NCI-H146 treated with DMSO at 0.1 percent for 48 hours (cell line): ENCODE measurements around the gene FAM124A.

Source experiments
- DNase-seq: peaks from one replicate; lab custom pipeline; 2025; ENCODE audit not compliant: unreplicated experiment; lab: John Stamatoyannopoulos, UW

The FAM124A gene

DNA sequence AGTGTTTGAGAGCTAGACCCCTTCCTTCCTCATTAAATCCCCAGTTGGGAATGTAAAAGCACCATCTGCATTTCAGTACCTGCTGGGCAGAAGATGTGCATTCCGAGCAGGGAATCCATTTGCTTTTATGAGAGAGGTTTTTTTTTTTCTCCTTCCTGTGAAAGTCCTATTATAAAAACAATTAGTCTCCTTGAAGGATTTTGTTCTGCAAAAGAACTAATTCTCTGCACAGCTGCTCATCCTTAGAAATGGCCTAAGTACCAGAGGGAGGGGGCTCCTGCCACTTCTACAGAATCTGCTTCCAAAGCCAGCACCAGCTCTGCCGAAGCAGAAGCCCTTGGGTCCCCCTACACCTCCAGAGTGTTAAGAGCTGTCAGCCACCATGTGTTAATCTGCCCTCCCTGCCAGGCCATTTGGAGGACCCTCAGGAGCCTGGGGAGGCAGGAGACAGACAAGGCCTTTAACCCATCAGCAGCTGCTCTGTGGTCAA lies 80.9 kb downstream of the FAM124A start:
- no peak for DNase-seq

DNA sequence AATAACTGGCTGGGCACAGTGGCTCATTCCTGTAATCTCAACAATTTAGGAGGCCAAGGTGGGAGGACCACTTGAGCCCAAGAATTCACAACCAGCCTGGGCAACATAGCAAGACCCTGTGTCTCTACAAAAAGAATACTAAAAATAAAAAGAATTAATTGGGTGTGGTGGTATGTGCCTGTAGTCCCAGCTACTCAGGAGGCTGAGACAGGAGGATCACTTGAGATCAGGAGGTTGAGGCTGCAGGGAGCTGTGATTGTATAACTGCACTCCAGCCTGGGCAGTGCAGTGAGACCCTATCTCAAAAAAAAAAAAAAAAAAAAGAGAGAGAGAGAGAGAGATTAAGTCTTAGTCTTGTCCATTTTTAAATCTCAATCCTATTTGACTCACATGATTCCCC lies 81.7 kb downstream of the FAM124A start:
- DNase-seq: no peak

DNA sequence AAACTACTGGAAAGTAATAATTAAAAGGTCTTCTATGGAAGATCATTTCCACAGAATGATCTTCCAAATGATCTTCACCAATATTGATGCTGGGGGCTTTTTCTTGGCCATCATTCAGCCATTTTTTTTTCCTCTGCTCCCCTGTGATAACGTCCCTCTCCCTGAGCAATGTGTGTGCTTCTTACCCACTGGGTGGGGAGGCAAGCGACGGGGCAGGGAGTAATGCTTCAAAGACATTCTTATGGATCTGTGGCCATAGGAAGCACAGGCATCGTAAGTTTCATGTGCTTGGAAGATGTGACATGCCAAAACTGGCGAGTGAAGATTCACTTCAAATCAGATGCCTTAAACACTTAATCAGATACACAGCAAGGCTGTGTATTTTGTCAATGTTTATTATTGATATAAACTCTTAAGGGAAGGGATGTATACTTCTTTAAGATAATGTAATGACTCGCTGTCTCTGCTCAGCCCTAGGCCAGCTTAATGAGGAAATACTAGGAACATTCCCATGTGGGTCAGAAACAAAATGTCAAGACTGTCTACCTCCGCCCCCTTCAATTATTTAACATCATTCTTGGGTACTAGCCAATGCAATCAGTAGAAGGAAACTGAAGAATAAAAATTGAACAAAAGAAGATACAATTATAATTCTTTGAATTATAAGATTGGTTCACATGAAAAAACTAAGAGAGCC lies 83.2 kb downstream of the FAM124A start:
- DNase-seq: no peak

DNA sequence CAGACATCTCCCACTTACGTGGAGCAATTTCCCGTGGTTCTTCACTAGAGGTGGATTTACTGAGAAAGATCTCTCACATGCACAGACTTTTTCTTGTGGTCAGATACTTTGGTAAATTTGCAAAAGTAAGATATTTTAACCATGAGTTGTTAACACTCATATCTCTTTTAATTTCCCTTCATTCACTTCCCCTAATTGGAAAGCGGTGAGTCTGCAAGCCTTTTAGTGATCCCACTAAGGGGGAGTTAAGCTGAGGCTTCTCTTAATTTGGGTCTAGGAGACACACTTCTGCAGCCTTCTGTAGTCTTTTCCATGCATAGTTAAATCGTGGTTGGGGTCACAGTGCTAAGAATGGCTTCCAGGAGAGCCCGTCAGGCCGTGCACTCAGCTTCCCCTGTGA lies 86.6 kb downstream of the FAM124A start:
- no peak for DNase-seq

DNA sequence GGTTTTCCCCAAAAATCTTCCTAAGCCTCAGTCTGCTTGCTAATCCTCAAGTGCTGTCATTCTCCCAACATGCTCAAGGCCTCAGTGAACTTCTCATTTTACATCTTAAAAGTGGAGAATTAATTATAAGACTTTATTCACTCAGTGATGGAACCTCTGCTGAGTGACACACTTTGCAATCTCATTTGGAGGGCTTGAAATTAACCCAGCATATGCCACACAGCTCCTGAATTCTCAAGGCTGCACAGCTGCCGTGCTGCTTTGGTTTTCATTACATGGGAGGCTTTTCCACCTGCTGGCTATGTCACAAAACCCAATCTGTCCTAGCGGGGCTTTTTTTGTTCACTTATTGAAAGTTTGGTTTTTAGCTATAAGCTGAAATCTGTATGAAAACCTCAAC lies 89.0 kb downstream of the FAM124A start:
- DNase-seq: no peak

DNA sequence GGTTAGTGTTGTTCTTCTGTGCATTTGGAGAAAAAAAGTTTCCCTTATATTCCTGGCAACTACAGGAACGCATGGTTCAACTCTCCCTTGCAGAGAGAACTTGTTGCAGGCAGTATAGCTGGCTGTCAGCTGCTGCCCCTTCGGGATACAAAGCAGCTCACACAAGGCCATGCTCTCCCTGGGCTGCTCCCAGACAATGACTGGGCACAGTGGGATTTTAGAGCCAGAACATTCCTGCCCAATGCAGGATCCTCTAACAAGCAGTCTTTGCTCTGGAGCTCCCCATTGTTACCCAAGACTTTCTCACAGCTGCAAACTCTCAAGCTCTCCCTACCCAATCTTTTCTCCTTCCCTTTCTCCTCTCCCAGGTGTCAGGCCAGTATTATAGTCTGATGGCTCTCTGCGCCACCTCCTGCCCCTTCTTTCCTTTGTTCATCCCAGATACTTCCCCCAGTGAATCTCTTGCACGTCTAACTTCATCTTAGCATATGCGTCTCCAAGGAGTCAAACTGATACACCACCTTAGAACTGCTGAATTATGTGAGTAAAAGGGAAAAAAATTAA lies 89.8 kb downstream of the FAM124A start:
- DNase-seq: no peak

DNA sequence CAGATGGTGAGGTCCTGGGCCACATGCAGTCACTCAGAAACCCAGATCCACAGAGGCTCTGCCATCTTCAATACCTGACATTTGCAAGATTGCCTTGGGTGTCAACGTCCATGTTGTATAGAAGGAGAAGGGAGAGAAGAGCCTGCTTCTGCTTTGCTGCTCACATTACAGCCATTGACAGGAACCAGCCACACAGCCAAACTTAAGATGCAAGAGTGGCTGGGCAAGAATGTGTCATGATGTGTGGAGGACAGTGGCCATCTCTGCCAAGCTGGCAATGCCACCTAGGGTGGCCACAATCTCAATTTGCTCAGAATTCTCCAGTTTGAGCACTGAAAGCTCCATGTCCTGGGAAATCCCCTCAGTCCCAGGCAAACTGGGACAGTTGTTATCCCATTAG lies 91.4 kb downstream of the FAM124A start:
- DNase-seq: no peak

DNA sequence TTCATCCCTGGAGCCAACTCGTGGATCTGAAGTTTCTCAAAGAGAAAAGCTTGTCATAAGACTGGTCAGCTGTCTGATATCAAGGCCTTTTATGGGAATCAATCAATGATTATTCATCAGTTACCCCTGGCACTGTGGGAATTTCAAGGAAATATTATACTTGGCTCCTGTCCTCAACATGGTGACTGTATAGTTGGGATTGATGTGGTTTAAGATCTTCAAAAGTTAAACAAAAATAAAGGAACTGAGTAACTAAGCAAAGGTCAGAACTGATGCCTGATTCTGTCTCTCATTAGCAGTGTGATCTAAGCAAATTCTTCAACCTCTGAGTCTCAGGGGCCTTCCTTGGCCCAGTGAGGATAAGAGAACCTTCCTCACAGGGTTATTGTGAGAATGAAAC lies 95.1 kb downstream of the FAM124A start:
- DNase-seq: no peak

DNA sequence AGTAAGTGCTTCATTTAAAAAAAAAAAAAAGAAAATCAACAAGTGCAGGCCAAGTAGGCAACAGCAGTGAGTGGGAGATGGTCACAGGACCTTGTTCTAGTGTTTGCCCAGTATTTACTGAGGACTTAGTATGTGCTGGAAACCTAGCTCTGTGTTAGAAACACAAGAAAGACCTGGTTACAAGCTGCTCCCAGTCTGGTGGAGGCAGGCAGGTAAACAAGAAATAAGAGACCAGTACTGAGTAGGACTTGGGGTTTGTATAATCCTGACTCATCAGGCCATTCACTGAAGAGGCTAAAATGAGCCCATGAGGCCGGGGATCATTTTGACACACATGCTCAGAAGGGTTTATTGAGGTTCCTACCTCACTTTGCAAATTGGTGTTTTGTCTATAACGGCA lies 95.8 kb downstream of the FAM124A start:
- DNase-seq: no peak

DNA sequence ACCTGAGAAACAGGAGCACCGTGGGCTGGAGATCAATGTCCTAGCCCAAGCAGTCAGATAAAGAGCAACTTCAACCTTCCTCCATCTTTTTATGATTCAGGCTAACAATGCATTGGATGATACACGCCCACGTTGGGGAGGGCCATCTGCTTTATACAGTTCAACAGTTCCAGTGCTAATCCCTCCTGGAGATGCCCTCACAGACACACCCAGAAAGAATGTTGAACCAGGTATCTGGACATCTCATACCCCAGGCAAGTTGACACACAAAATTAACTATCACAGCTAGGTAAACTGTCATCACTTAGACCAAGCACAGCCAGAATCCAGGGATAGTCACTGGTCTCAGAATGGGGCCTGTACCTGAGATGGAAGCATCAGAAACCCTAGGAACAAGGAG lies 96.7 kb downstream of the FAM124A start:
- no peak for DNase-seq

DNA sequence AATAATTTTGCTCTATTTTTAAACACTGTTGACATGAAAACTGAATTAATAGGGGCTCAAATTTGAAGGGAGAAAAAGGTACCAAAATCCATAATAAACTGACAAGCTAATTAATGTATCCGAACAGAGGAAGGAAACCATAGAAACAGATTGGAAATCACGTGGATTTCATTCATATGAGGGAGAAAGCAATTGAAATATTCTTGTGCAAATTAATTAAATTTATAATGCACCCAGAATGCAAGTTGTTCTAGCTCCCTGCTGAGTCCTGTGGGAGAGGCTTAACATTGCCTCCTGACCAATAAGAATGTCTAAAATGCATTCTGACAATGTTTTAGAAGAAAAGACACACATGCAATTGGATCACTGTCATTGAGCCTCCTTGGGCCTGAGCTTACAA lies 99.6 kb downstream of the FAM124A start:
- no peak for DNase-seq

DNA sequence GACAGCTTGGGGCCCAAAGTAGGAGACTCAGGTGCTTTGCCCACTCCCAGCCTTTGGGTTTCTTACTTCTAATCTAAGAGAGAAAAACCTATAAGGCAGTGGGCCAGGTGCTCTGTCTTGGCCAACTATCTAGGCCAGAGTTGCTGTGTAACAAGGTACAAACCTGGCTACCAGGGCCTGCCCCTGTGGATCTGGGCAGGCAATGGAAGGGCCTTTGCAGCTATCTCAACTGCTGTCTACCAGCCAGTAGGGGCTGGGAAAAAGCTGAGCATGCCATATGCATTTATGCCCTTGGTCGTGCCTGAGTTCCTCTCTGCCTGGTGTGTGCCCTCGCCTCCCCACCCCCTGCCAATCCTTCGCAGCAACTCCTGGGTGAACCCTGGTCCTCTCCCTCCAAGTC lies 100.6 kb downstream of the FAM124A start:
- DNase-seq: no peak

DNA sequence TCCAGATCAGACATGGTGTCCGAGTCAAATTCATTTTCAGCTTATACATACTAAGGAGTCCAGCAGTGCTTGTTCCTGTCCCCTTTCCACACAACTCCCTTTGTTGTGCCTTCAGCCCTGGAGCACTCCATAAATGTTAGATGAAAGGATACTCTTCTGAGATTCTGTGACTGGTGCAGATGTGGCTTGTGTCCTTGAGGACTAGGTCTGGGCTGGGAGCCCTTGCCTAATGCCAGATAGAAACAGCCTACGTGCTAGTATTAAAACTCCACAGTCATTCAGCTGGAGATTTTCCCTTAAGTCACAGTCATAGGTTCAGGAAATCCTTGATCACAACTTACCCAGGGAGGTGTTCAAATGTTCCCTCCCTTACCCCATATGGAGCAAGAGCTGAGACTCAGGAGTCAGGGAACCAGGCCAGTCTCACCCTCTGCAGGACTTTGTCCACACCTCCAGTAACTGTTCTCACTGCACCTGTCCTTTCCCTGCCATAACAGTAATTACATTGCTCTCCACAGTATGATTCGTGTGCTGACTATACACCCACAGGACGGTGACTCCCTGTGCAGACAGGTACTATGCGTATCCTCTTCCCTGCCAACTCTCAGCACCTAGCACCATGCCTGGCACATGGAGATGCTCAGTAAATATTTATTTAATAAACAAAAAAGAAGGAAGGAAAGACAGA lies 101.8 kb downstream of the FAM124A start:
- no peak for DNase-seq

DNA sequence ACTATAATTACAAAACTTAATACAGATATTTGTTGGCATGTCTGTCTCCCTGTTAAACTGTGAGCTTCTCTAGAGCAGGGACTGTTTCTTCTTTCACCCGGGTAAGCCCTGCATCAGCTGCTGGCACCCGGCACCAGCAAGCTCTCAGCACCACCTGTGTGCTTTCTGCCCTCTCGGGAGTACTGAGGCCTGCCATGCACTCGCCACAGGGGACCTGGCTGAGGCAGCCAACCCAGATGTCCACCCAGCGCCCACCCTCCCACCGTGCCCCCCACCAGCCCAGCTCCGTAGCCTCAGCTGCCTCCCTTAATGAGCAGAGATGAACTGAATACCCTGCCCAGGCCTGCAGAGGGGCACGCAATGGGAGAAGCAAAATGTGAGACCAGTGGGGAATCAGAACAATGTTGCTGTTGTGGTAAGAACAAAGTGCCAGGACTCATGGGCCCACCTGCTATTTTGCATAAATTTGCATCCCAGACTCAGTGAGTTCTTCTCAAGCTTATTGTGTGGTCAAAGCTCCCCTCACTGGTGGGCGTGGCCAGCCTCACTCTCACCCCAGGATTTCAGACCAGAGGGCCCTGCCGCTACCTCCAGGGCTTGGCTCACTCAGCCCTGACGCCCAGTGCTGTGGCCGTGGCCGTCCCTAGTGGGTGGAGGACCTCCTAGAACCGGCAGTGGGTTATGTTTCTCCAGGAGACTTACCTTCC lies 102.7 kb downstream of the FAM124A start:
- no peak for DNase-seq

DNA sequence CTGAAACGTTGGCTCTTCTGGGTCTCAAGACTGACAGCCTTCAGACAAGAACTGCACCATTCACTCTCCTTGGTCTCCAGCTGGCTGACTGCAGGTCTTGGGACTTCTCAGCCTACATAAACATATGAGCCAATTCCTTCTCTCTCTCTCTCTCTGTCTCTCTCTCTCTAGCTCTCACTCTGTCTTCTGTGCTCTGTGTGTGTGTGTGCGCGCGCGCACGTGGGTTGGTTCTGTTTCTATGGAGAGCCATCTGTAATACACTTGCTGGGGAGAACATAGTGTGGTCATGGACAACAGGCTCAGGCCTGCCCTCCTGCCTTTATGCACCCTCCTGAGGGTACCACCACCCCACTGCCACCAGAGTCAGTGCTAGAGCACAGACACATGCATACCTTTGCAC lies 103.6 kb downstream of the FAM124A start:
- no peak for DNase-seq

DNA sequence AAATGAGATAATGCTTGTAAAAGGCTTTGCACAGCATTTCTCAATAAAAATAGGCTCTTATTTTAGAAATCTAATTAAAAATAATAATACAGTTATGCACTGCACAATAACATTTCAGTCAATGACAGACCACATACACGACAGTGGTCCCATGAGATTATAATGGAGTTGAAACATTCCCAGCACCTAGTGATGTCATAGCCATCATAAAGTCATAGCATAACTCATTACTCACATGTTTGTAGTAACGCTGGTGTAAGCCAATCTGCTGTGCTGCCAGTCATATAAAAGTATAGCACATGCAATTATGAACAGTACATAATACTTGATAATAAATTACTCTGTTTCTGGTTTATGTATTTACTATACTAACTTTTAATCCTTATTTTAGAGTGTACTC lies 104.6 kb downstream of the FAM124A start:
- no peak for DNase-seq

DNA sequence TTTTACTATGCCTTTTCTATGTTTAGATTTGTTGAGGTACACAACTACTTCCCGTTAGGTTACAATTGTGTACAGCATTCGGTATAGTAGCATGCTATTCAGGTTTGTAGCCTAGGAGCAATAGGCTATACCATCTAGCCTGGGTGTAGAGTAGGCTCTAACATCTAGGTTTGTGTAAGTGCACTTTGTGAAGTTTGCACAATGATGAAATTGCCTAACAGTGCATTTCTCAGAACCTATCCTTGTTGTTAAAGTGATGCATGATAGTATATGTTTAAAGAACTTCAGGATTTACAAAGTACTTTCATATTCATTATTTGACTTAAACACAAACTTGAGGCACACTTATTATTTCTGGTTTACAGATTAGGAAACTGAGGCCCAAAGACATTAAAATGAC lies 105.8 kb downstream of the FAM124A start:
- DNase-seq: no peak

DNA sequence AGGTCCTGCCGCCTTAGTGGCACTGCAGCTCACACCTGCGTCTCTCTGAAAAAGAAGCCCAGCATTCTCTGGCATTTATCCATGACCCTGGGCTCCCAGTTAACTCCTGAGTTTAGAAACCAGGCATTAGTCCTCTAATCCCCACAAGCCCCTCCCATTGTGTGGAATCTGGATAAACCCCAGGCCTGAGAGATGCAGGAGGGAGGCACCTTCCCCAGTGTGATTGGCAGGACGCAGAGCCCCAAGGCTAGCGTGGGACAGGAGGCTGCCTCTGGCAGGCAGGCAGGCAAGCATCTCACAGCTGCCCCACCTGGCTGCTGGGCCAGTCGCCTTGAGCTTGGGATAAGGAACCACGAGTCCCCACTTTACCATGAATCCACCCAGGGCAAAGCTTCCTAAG lies 106.3 kb downstream of the FAM124A start:
- DNase-seq: no peak

DNA sequence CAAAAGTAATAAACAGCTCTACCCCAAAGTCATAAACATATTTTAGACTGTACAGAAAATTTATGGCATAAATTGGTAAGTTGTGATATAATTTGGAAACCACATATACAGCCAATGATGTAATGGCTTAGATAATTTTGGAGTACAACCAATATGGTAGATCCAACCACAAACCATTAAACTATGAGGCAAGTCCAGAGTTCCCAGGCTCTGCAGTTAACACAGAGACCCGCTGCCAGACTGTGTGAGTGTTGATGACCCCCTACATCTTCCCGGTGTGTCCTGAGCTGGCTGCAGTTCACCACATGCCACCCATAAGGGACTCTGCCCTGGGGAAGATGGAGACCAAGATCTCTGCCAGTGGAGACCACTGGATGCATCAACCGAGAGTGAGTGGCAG lies 107.4 kb downstream of the FAM124A start:
- no peak for DNase-seq

DNA sequence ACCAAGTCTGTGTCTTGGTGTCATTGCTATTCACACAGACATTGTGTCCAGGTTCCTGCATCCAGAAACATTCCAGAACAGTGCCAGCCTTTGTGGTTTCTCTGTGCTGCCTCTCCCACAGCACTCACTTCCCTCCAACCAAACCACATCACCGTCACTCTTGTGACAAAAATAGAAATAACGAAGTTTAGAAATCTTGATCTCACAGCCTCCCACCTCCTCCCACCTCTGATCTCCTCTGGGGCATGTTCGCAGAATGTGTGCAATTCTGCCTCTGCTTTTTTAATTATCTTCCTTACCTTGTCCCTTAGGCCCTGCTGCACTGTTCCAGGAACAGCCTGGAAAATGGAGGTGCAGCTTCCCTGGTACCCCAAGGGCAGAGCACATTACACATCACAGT lies 108.6 kb downstream of the FAM124A start:
- no peak for DNase-seq

DNA sequence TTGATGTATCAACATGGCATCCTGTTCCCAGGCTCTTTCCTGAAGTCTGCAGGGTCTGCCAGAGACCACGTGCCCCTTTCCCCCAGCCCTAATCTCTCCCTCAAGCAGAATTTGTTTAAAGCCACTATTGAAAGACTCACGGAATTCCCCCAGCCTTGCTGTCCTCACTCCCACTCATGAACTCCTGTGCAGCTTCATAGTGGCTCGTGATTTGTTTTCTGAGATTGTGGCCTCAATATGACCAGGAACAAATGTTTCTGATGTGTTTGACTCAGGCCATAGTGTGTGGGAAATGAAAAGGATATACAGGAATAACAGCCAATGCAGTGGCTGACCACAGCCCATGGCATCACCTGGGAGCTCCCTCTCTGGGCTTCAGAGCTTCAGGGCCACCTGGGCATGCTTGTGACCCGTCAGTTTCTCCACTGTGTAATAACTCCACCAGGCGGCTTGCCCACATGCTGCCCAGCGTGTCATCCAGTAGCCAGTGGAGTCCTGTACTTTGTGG lies 109.2 kb downstream of the FAM124A start:
- no peak for DNase-seq
